ENCODE measurements around the gene CFHR5.

GRCh38 chr1:196980859-196981258 is 3.5 kb downstream of the CFHR5 start:
- TF ChIP-seq CTCF (IDR thresholded peaks at IDR 0.05) (no peak), ATF2 (CRISPR knock-in tag; IDR thresholded peaks at IDR 0.05; ENCODE audit: borderline replicate concordance, low read depth) (no peak), ZNF219 (CRISPR knock-in tag; IDR thresholded peaks at IDR 0.05; ENCODE audit: borderline replicate concordance) (no peak), SOX15 (CRISPR knock-in tag; IDR thresholded peaks at IDR 0.05) (no peak)

All from WTC11 (cell line).